ENCODE data around the gene F7.

DNA sequence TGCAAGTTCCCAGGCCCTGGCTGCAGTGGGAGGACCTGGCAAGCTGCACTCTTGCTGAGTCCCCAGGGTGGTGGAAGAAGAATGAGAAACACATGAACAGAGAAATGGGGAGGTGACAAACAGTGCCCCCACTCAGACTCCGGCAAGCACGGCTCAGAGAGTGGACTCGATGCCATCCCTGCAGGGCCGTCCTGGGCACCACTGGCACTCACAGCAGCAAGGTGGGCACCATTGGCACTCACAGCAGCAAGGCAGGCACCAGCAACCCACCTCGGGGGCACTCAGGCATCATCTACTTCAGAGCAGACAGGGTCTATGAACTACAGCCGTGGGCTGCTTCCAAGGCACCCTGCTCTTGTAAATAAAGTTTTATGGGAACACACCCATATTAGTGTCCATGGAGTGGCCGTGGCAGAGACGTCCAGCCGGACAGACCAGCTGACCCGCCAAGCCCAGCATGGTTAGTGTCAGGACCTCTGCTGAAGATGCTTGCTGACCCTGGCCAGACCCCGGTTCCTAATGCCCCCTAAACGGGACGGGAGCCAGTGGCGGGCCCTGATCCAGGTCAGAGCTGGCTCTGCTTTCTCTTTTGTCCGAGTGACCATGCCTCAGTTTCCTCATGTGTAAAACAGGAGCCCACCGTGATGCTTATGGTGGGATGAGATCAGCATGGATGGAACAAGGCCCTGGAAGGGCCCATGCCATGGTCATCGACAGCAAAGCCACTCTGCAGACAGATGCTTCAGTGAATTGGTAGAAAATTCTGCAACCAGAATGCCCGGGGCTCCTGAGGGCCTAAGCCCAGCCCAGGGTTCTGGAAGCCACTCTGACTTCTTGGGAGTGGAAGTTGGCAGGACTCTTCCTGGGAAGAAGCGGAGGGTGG lies 14.9 kb downstream of the F7 start:
- TF ChIP-seq CTCF (IDR thresholded peaks at IDR 0.05; ENCODE audit: insufficient read depth, low read length, poor library complexity, severe bottlenecking) (no peak), EZH2phosphoT487 (conservative IDR thresholded peaks at IDR 0.05; ENCODE audit: low read length) (no peak)
